Measurements from ENCODE around the gene TEP1. TPM values are rescaled to one million over a fixed set of nuclear protein-coding genes. Genes with fewer than 3 reads are reported as not detected.

The TEP1 gene
- total RNA-seq, 1 experiment from 2014 or later, result 15.8 TPM

DNA sequence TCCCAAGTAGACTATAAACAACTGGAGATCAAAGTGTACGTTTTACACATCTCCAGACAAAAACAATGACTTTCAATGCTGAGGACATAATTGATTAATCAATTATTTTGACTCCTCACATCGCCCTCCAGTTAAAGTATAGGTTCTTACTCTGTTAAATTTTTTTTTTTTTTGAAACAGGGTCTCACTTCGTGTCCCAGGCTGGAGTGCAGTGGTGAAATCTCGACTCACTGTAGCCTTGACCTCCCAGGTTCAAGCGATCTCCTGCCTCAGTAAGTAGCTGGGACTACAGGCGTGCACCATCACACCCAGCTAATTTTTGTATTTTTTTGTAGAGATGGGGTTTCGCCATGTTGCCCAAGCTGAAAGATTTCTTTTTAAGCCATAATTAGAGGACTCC is 79.3 kb downstream of the TEP1 start:
- Mint-ChIP-seq H3K27ac (no peak overlapping the region), H3K9me3 (peaks cover 0 to 3% of the 10 kb centered on the region in 2 experiments; a peak in 1 of 5 replicates), H3K27me3 (ENCODE audit: low read depth) (no peaks in the 10 kb centered on the region), H3K4me3 (no peak overlapping the region), H3K36me3 (ENCODE audit: insufficient read depth in 1 of 3, low read depth in 3 of 3) (peaks cover 11 to 31% (median 20%) of the 10 kb centered on the region in 3 experiments; a peak in 6 of 7 replicates), H3K4me1 (peaks cover 21 to 29% of the 10 kb centered on the region in 2 experiments)
- H3K9ac ChIP-seq (ENCODE audit: extremely low read depth, insufficient read length, low read length), result no peak overlapping the region
- no CpG with 5 or more reads among the region's 7 CpGs for WGBS (ENCODE audit: extremely low coverage, insufficient read length, low lambda C conversion rate)
- peaks cover 6% of the 10 kb centered on the region for H3K4me1 ChIP-seq (ENCODE audit: insufficient read depth, low read length)
- H2BK120ac ChIP-seq (ENCODE audit: low read depth, low read length, poor library complexity, severe bottlenecking), result no peak overlapping the region
- H4K20me1 ChIP-seq (ENCODE audit: control insufficient read depth, insufficient read depth, insufficient read length), result no peaks in the 10 kb centered on the region
- H3K14ac ChIP-seq (ENCODE audit: insufficient read depth, low read length), result no peak overlapping the region
- no peak overlapping the region for H3K18ac ChIP-seq (ENCODE audit: insufficient read length, low read depth, low read length)
- no peak overlapping the region for H2BK20ac ChIP-seq (ENCODE audit: low read depth, low read length, poor library complexity, severe bottlenecking)
- H4K5ac ChIP-seq (ENCODE audit: insufficient read length, low read depth, low read length), result no peak overlapping the region
- H4K91ac ChIP-seq (ENCODE audit: insufficient read length, low read depth, low read length), result no peak overlapping the region
- H4K8ac ChIP-seq (replicated peaks; ENCODE audit: insufficient read length, low read depth, low read length), result no peak overlapping the region
- no peaks in the 10 kb centered on the region for H3K27me3 ChIP-seq (ENCODE audit: insufficient read depth, low read length)
- H3K23me2 ChIP-seq (ENCODE audit: insufficient read length, low read depth, low read length, poor library complexity, severe bottlenecking), result peaks cover 6% of the 10 kb centered on the region
- no peak overlapping the region for H3K4me2 ChIP-seq (ENCODE audit: insufficient read depth, insufficient read length, low read length)
- no peak overlapping the region for H3K27ac ChIP-seq (ENCODE audit: insufficient read length, low read depth, low read length)
- no peak overlapping the region for H3K56ac ChIP-seq (ENCODE audit: insufficient read length, low read depth, low read length)
- H2BK12ac ChIP-seq (ENCODE audit: insufficient read length, low read depth, low read length), result no peak overlapping the region
- no peak overlapping the region for H2AFZ ChIP-seq (ENCODE audit: low read length)
- no peaks in the 10 kb centered on the region for H3K9me3 ChIP-seq (ENCODE audit: control insufficient read depth, low read depth, low read length)
- peaks cover 30% of the 10 kb centered on the region for H3K79me2 ChIP-seq (ENCODE audit: insufficient read depth, low read length)
- no peak overlapping the region for H3K23ac ChIP-seq (ENCODE audit: insufficient read length, low read depth, low read length)
- no peak overlapping the region for H2BK15ac ChIP-seq (ENCODE audit: low read depth, low read length)
- no peak overlapping the region for H3T11ph ChIP-seq (ENCODE audit: low read length)
- H2BK5ac ChIP-seq (ENCODE audit: insufficient read length, low read length), result no peak overlapping the region
- no peak overlapping the region for H3K4ac ChIP-seq (ENCODE audit: low read depth, low read length)
- DNase-seq, result no peak
- no peak for TF ChIP-seq CTCF (conservative IDR thresholded peaks at IDR 0.05)
- H2AK5ac ChIP-seq (ENCODE audit: insufficient read length, low read length), result no peak overlapping the region
- no peaks in the 10 kb centered on the region for H3K79me1 ChIP-seq (ENCODE audit: insufficient read depth, low read depth, low read length, poor library complexity, severe bottlenecking)
